K562 (cell line): ENCODE measurements around the gene DLX2. TPM values are rescaled to one million over a fixed set of nuclear protein-coding genes. Genes with fewer than 3 reads are reported as not detected.

Experiments
- ADNP ChIP-seq: fragments of 200-800 bp; sonication (Bioruptor generic); IDR thresholded peaks from 2 replicates; pipeline ENCODE4 v1.6.1; 2016; ENCODE audit warnings: missing genetic modification characterization, missing compliant biosample characterization
- ARNT ChIP-seq, 2 experiments: fragments of 450-650 bp; IDR thresholded peaks; 2 replicates each; pipeline ENCODE4 v1.6.1; 2016; ENCODE audit warnings: mild to moderate bottlenecking in 1 of 2
- ASH1L ChIP-seq: fragments of 450-650 bp; IDR thresholded peaks from 2 replicates; pipeline ENCODE4 v1.6.1; 2018; ENCODE audit warnings: borderline replicate concordance, mild to moderate bottlenecking, low read depth; ENCODE audit not compliant: partially characterized antibody
- CBFA2T3 ChIP-seq: fragments of 450-650 bp; IDR thresholded peaks from 2 replicates; pipeline ENCODE4 v1.6.1; 2017
- CREM ChIP-seq: IDR thresholded peaks from 2 replicates; pipeline ENCODE4 v1.6.1; 2014; ENCODE audit warnings: antibody characterized with exemption, low read depth
- HES1 ChIP-seq: fragments of 450-650 bp; IDR thresholded peaks from 2 replicates; pipeline ENCODE4 v1.6.1; 2016; ENCODE audit warnings: low read depth, mild to moderate bottlenecking, moderate library complexity
- JUND ChIP-seq, 2 experiments: IDR thresholded peaks; 2 replicates in 1 of 2; 3 replicates in 1 of 2; pipeline ENCODE4 v1.6.1; 2011; ENCODE audit warnings: borderline replicate concordance in 2 of 2, low read depth in 2 of 2, low read length in 2 of 2, improper control_type of control experiment in 1 of 2, missing biosample characterization in 1 of 2, missing genetic modification characterization in 1 of 2, missing genetic modification reagents in 1 of 2
- NR2F6 ChIP-seq: fragments of 450-650 bp; formaldehyde crosslinking; IDR thresholded peaks from 2 replicates; pipeline ENCODE4 v1.4.0; 2020; ENCODE audit warnings: mild to moderate bottlenecking
- POLR2AphosphoS2 ChIP-seq: IDR thresholded peaks from 2 replicates; pipeline ENCODE4 v1.6.1; 2012; ENCODE audit warnings: low read length, improper control_type of control experiment
- POLR2H ChIP-seq: IDR thresholded peaks from 2 replicates; pipeline ENCODE4 v1.6.1; 2016; ENCODE audit warnings: missing genetic modification characterization, low read depth, mild to moderate bottlenecking, control low read depth, missing compliant biosample characterization, moderate library complexity
- PRMT5 ChIP-seq: sonication (generic); formaldehyde crosslinking; IDR thresholded peaks from 2 replicates; pipeline ENCODE4 v1.5.0; 2020; ENCODE audit warnings: missing genetic modification reagents
- SMARCA5 ChIP-seq: fragments of 450-650 bp; IDR thresholded peaks from 2 replicates; pipeline ENCODE4 v1.6.1; 2016
- TBP ChIP-seq: optimal IDR thresholded peaks from 2 replicates; pipeline ENCODE3; 2011; ENCODE audit warnings: low read depth, low read length, improper control_type of control experiment
- TFAP4 ChIP-seq: sonication (generic); formaldehyde crosslinking; IDR thresholded peaks from 2 replicates; pipeline ENCODE4 v1.8.0; 2022; ENCODE audit warnings: missing genetic modification reagents, mild to moderate bottlenecking, moderate library complexity, borderline replicate concordance
- ZBTB17 ChIP-seq: fragments of 450-650 bp; formaldehyde crosslinking; IDR thresholded peaks from 2 replicates; pipeline ENCODE4 v1.4.0; 2020; ENCODE audit warnings: mild to moderate bottlenecking
- ZC3H8 ChIP-seq: fragments of 450-650 bp; IDR thresholded peaks from 2 replicates; pipeline ENCODE4 v1.6.1; 2017
- ZNF12 ChIP-seq: sonication (generic); formaldehyde crosslinking; IDR thresholded peaks from 2 replicates; pipeline ENCODE4 v1.4.0; 2020; ENCODE audit warnings: mild to moderate bottlenecking, missing genetic modification reagents
- ZNF121 ChIP-seq: sonication (generic); formaldehyde crosslinking; conservative IDR thresholded peaks from 2 replicates; pipeline ENCODE4 v1.8.0; 2022; ENCODE audit warnings: missing genetic modification reagents
- ZNF707 ChIP-seq: fragments of 250-450 bp; sonication (Bioruptor Pico); conservative IDR thresholded peaks from 2 replicates; pipeline ENCODE4 v1.8.0; 2022; ENCODE audit warnings: inconsistent platforms, mild to moderate bottlenecking, moderate library complexity
- polyA plus RNA-seq, 8 experiments: library from polyadenylated mRNA; depleted of rRNA in 4 of 8; stranded (reverse) in 5 of 8; unstranded in 3 of 8; fragments of >200 nt; fragmentation: Nextera tagmentation in 2 of 8; fragmentation: Illumina TruSeq in 1 of 8; extraction: Ambion mirVana in 2 of 8; extraction: Trizol in 1 of 8; gene quantifications; 2 replicates each; pipeline versions ENCODE4 v1.2.1 to v1.2.3, GENCODE V29; 2011 to 2014; ENCODE audit warnings: inconsistent platforms in 1 of 8, missing spikeins in 1 of 8
- total RNA-seq, 7 experiments: library from RNA; depleted of rRNA in 6 of 7; stranded (reverse); fragments of >200 nt in 6 of 7; fragmentation: Illumina TruSeq in 2 of 7; extraction: Trizol in 2 of 7; gene quantifications; 2 replicates each; pipeline versions ENCODE4 v1.2.1 to v1.2.3, GENCODE V29; 2011 to 2021; ENCODE audit warnings: low replicate concordance in 1 of 7
- TF ChIP-seq, protein P1 (sequence below): fragments of 450-650 bp; IDR thresholded peaks from 2 replicates; pipeline ENCODE4 v1.6.1; 2014; ENCODE audit warnings: low read depth, mild to moderate bottlenecking, moderate library complexity, borderline replicate concordance
- TF ChIP-seq, protein P2 (sequence below): fragments of 450-650 bp; IDR thresholded peaks from 2 replicates; pipeline ENCODE4 v1.7.0; 2016; ENCODE audit warnings: borderline replicate concordance
- TF ChIP-seq, protein P3 (sequence below): sonication (generic); formaldehyde crosslinking; IDR thresholded peaks from 2 replicates; pipeline ENCODE4 v1.8.1; 2023; ENCODE audit warnings: mild to moderate bottlenecking, missing genetic modification reagents

The DLX2 gene
- total and polyA plus RNA-seq, 9 of the 15 experiments (the other 6 are each of a cell fraction or from before 2014, with no cell fraction given): 0.14 to 4.3 (median 0.86) TPM

DNA sequence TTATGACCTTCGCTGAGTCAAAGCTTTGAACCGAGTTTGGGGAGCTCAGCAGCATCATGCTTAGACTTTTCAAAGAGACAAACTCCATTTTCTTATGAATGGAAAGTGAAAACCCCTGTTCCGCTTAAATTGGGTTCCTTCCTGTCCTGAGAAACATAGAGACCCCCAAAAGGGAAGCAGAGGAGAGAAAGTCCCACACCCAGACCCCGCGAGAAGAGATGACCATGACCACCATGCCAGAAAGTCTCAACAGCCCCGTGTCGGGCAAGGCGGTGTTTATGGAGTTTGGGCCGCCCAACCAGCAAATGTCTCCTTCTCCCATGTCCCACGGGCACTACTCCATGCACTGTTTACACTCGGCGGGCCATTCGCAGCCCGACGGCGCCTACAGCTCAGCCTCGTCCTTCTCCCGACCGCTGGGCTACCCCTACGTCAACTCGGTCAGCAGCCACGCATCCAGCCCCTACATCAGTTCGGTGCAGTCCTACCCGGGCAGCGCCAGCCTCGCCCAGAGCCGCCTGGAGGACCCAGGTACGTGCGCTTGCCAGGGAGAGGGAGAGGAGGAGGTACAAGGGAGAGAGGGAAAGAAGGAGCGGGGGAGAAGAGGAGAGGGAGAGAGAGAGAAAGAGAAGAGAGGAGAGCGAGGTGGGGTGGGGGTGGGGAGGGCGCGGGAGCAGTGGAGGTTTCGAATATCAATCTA lies 17.1 kb downstream of the DLX2 start, which contains the start of gene DLX1 (continued):
- TF ChIP-seq POLR2AphosphoS2 (0 out of 2 replicates have a peak, but pooled peaks have one; percentile 43), PRMT5 (CRISPR knock-in tag) (no peak), JUND (IDR thresholded peaks at IDR 0.05; ENCODE audit: borderline replicate concordance, low read depth, low read length) (no peak), JUND (tag; IDR thresholded peaks at IDR 0.05; ENCODE audit: borderline replicate concordance, low read depth, low read length) (no peak; the same call in 2 of the 3 replicates), HES1 (no peak), POLR2H (tag) (peak; percentile 89), TBP (peak; percentile 12), ARNT (IDR thresholded peaks at IDR 0.05) (peak in 1 of 2 experiments; percentile 51; a peak in 1 of 4 replicates), CBFA2T3 (no peak), ZNF12 (peak; percentile 5; the same call in 1 of the 2 replicates), ZNF121 (no peak), ZBTB17 (no peak), CREM (peak; percentile 47; the same call in 1 of the 2 replicates), ADNP (tag) (no peak), TFAP4 (0 out of 2 replicates have a peak, but pooled peaks have one; percentile 8), SMARCA5 (peak; percentile 63; the same call in 1 of the 2 replicates), NR2F6 (CRISPR knock-in tag) (no peak), ZNF707 (no peak), ZC3H8 (no peak), ASH1L (no peak)
- TF ChIP-seq, protein P1, sequence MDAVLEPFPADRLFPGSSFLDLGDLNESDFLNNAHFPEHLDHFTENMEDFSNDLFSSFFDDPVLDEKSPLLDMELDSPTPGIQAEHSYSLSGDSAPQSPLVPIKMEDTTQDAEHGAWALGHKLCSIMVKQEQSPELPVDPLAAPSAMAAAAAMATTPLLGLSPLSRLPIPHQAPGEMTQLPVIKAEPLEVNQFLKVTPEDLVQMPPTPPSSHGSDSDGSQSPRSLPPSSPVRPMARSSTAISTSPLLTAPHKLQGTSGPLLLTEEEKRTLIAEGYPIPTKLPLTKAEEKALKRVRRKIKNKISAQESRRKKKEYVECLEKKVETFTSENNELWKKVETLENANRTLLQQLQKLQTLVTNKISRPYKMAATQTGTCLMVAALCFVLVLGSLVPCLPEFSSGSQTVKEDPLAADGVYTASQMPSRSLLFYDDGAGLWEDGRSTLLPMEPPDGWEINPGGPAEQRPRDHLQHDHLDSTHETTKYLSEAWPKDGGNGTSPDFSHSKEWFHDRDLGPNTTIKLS: peak; percentile 24; the same call in 1 of the 2 replicates
- TF ChIP-seq, protein P2, sequence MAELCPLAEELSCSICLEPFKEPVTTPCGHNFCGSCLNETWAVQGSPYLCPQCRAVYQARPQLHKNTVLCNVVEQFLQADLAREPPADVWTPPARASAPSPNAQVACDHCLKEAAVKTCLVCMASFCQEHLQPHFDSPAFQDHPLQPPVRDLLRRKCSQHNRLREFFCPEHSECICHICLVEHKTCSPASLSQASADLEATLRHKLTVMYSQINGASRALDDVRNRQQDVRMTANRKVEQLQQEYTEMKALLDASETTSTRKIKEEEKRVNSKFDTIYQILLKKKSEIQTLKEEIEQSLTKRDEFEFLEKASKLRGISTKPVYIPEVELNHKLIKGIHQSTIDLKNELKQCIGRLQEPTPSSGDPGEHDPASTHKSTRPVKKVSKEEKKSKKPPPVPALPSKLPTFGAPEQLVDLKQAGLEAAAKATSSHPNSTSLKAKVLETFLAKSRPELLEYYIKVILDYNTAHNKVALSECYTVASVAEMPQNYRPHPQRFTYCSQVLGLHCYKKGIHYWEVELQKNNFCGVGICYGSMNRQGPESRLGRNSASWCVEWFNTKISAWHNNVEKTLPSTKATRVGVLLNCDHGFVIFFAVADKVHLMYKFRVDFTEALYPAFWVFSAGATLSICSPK: no peak
- TF ChIP-seq, protein P3, sequence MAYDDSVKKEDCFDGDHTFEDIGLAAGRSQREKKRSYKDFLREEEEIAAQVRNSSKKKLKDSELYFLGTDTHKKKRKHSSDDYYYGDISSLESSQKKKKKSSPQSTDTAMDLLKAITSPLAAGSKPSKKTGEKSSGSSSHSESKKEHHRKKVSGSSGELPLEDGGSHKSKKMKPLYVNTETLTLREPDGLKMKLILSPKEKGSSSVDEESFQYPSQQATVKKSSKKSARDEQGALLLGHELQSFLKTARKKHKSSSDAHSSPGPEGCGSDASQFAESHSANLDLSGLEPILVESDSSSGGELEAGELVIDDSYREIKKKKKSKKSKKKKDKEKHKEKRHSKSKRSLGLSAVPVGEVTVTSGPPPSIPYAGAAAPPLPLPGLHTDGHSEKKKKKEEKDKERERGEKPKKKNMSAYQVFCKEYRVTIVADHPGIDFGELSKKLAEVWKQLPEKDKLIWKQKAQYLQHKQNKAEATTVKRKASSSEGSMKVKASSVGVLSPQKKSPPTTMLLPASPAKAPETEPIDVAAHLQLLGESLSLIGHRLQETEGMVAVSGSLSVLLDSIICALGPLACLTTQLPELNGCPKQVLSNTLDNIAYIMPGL (CRISPR knock-in tag): no peak
